GM21786 (cell line): ENCODE data around the gene BCL6B.
"Not testable (repeated sequence)": the region's sequence is repeated elsewhere in the genome, so short reads cannot be mapped to it uniquely, and the experiment has no call there.

Source experiments
- ATAC-seq: cut with Tn5 transposase; IDR thresholded peaks from one replicate; pipeline ENCODE4 v1.9.1; 2021; ENCODE audit not compliant: unreplicated experiment

The BCL6B gene

GRCh38 chr17:7050583-7050982, 27.7 kb downstream of the BCL6B start:
- not testable (repeated sequence) for ATAC-seq

GRCh38 chr17:7056386-7056785, 33.5 kb downstream of the BCL6B start:
- no peak for ATAC-seq

GRCh38 chr17:7058831-7059447, 36.1 kb downstream of the BCL6B start:
- ATAC-seq = no peak

GRCh38 chr17:7060165-7060891, 37.5 kb downstream of the BCL6B start:
- no peak for ATAC-seq

GRCh38 chr17:7063518-7064094, 40.8 kb downstream of the BCL6B start:
- no peak for ATAC-seq

- ATAC-seq = no peak
Measured at GRCh38 chr17:7064261-7064660, 41.4 kb downstream of the BCL6B start.

- no peak for ATAC-seq
Measured at GRCh38 chr17:7067198-7067597, 44.3 kb downstream of the BCL6B start.

- no peak for ATAC-seq
Measured at GRCh38 chr17:7068268-7068667, 45.4 kb downstream of the BCL6B start.

GRCh38 chr17:7070712-7071111, 47.9 kb downstream of the BCL6B start:
- ATAC-seq = no peak

- ATAC-seq = no peak
Measured at GRCh38 chr17:7072406-7072805, 49.6 kb downstream of the BCL6B start.

GRCh38 chr17:7074931-7075330, 52.1 kb downstream of the BCL6B start:
- ATAC-seq = no peak

- ATAC-seq = no peak
Measured at GRCh38 chr17:7077911-7078546, 55.2 kb downstream of the BCL6B start.

- no peak for ATAC-seq
Measured at GRCh38 chr17:7078711-7079110, 55.9 kb downstream of the BCL6B start.
